Parathyroid adenoma (tissue), 2 donors: ENCODE measurements around the gene STOX2.

ENCODE experiments used
- H2AFZ ChIP-seq: fragments of 300-600 bp; sonication (generic); one replicate; pipeline ENCODE4 v1.7.0; 2017; ENCODE audit warnings: antibody characterized with exemption, mild to moderate bottlenecking
- H3K27ac ChIP-seq: fragments of 300-600 bp; sonication (generic); one replicate; pipeline ENCODE4 v1.7.0; 2017
- H3K27me3 ChIP-seq: fragments of 300-600 bp; sonication (generic); one replicate; pipeline ENCODE4 v1.7.0; 2017; ENCODE audit warnings: low read length; ENCODE audit not compliant: control insufficient read depth, insufficient read depth
- H3K36me3 ChIP-seq: fragments of 300-600 bp; sonication (generic); one replicate; pipeline ENCODE4 v1.7.0; 2017; ENCODE audit warnings: low read length; ENCODE audit not compliant: control insufficient read depth, insufficient read depth
- H3K4me1 ChIP-seq: fragments of 300-600 bp; sonication (generic); one replicate; pipeline ENCODE4 v1.7.0; 2017; ENCODE audit warnings: control low read depth
- H3K4me2 ChIP-seq: fragments of 300-600 bp; sonication (generic); one replicate; pipeline ENCODE4 v1.7.0; 2017; ENCODE audit warnings: low read length
- H3K4me3 ChIP-seq: fragments of 300-600 bp; sonication (generic); one replicate; pipeline ENCODE4 v1.7.0; 2017; ENCODE audit warnings: low read depth, low read length
- H3K79me2 ChIP-seq: fragments of 300-600 bp; sonication (generic); one replicate; pipeline ENCODE4 v1.7.0; 2017; ENCODE audit warnings: control low read depth
- H3K9ac ChIP-seq: fragments of 300-600 bp; sonication (generic); one replicate; pipeline ENCODE4 v1.7.0; 2017; ENCODE audit warnings: mild to moderate bottlenecking
- H3K9me3 ChIP-seq: fragments of 300-600 bp; sonication (generic); one replicate; pipeline ENCODE4 v1.7.0; 2017; ENCODE audit warnings: low read length; ENCODE audit not compliant: control insufficient read depth
- CTCF ChIP-seq: fragments of 300-600 bp; sonication (generic); IDR thresholded peaks from one replicate; pipeline ENCODE4 v1.7.0; 2017; ENCODE audit warnings: antibody characterized with exemption, mild to moderate bottlenecking
- donor health status: primary hyperparathyroidism.

Gene STOX2

GRCh38 chr4:183989931-183990330 is 84.8 kb downstream of the STOX2 start:
- no peaks in the 10 kb centered on the region for H3K27me3 ChIP-seq
- no peak for TF ChIP-seq CTCF

GRCh38 chr4:183993676-183994075 is 88.6 kb downstream of the STOX2 start:
- Histone ChIP-seq H3K4me2 (no peak overlapping the region), H3K27ac (no peak overlapping the region), H3K27me3 (no peaks in the 10 kb centered on the region), H3K4me3 (no peak overlapping the region), H3K9me3 (no peaks in the 10 kb centered on the region), H2AFZ (no peak overlapping the region), H3K9ac (no peak overlapping the region), H3K36me3 (no peaks in the 10 kb centered on the region), H3K79me2 (no peaks in the 10 kb centered on the region), H3K4me1 (no peaks in the 10 kb centered on the region)
- no peak for TF ChIP-seq CTCF

More at GRCh38 chr4:183989931-183990330, 84.8 kb downstream of the STOX2 start:
- Histone ChIP-seq H3K9me3 (no peaks in the 10 kb centered on the region), H3K4me1 (no peaks in the 10 kb centered on the region), H3K36me3 (no peaks in the 10 kb centered on the region), H2AFZ (no peak overlapping the region), H3K4me3 (no peak overlapping the region), H3K79me2 (no peaks in the 10 kb centered on the region), H3K9ac (no peak overlapping the region), H3K4me2 (no peak overlapping the region), H3K27ac (no peak overlapping the region)

GRCh38 chr4:183995570-183995969 is 90.5 kb downstream of the STOX2 start:
- Histone ChIP-seq H2AFZ (no peak overlapping the region), H3K27ac (no peak overlapping the region), H3K79me2 (no peaks in the 10 kb centered on the region), H3K9ac (no peak overlapping the region), H3K9me3 (no peaks in the 10 kb centered on the region), H3K4me1 (no peaks in the 10 kb centered on the region), H3K27me3 (no peaks in the 10 kb centered on the region), H3K4me3 (no peak overlapping the region), H3K36me3 (no peaks in the 10 kb centered on the region), H3K4me2 (no peak overlapping the region)
- no peak for TF ChIP-seq CTCF

GRCh38 chr4:183996868-183997267 is 91.8 kb downstream of the STOX2 start:
- Histone ChIP-seq H3K27me3 (no peaks in the 10 kb centered on the region), H3K79me2 (no peaks in the 10 kb centered on the region), H2AFZ (no peak overlapping the region), H3K4me3 (no peak overlapping the region), H3K36me3 (no peaks in the 10 kb centered on the region), H3K9me3 (no peaks in the 10 kb centered on the region), H3K4me2 (no peak overlapping the region), H3K9ac (no peak overlapping the region), H3K27ac (no peak overlapping the region), H3K4me1 (no peaks in the 10 kb centered on the region)
- TF ChIP-seq CTCF = no peak

GRCh38 chr4:183999435-183999834 is 94.3 kb downstream of the STOX2 start:
- TF ChIP-seq CTCF = no peak
- no peak overlapping the region for H3K4me3 ChIP-seq
- H3K36me3 ChIP-seq = no peaks in the 10 kb centered on the region
- no peaks in the 10 kb centered on the region for H3K4me1 ChIP-seq
- H3K4me2 ChIP-seq = no peak overlapping the region
- no peak overlapping the region for H3K9ac ChIP-seq
- H3K9me3 ChIP-seq = no peaks in the 10 kb centered on the region
- no peaks in the 10 kb centered on the region for H3K79me2 ChIP-seq
- no peak overlapping the region for H2AFZ ChIP-seq
- H3K27me3 ChIP-seq = no peaks in the 10 kb centered on the region
- no peak overlapping the region for H3K27ac ChIP-seq
